Measurements from ENCODE around the gene CLSTN2.
A peak's percentile ranks its signal among the peaks of the same experiment; 100 is the strongest.

CLSTN2 gene

DNA sequence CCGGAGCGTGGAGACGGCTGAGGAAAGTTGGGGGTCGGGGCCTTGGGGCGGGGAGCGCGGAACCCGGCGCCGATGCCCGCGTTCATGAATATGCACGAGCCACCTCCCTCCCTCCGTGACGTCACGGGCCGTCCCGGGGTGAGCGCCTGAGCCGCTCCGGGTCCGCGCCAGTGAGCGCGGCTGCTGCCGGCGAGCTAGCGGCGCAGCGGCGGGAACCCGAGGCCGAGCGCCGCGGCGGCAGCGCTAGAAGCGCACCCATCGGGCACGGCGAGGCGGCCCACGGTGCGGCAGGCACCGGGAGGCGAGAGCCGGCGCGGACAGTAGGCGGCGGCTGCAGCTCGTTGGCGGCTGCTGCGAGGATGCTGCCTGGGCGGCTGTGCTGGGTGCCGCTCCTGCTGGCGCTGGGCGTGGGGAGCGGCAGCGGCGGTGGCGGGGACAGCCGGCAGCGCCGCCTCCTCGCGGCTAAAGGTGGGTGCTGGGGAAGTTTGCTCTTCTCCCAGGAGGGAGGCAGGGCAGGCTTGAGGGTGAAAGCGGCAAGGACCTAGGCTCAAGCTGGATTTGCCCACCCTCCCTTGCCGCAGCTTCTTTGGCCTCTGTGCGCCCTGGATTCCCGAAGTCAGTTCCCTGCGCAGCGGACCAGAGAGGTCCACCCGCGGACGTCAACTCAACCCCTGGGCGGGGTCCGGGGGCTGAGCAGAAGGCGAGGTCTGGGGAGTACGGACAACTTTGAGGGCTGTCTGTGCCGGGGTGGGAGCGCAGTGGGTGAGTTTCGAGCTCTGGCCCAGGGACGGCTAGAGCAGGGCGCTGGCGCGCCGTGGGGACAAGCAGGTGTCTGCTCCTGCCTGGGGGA is at the start of gene CLSTN2:
CLSTN2 (plus strand) TSS at position 170 of the 850 bp plus-strand sequence.
- no peak for DNase-seq

DNA sequence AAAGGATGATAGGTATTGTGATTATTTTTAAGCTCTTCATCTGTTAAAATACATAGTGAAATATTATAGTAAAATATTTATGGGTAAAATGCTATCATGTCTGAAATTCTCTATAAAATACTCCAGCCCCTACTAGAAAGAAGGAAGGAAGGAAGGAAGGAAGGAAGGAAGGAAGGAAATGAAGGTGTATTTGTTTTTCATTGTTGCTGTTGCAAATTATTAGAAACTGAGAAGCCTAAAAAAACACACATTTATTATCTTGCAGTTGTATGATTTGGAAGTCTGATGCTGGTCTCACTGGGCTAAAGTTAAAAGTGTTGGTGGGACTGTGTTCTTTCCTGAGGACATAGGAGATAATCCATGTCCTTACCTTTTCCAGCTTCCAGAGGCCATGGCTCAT is 47.6 kb upstream of the CLSTN2 start:
- DNase-seq: no peak

DNA sequence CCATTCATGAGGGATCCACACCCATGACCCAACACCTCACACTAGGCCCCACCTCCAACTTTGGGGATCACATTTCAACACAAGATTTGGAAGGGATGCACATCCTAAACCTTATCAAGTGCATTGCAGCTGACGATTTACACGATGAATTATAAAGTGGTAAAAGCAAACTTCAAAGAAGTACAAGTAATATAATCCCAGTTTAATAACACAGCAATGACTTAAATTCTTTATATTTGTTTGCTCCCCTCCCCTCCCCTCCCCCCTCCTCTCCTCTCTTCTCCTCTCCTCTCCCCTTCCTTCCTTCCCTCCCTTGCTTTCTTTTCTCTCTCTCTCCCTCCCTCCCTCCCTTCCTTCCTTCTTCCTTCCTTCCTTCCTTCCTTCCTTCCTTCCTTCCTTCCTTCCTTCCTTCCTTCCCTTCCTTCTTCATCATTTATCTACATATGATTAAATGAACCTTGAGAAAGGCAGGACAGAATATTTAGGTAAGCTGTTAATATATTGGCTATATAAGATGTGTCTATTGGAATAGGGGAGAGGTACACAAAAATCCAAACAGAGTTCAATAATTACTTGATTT is 46.3 kb upstream of the CLSTN2 start:
- no peak for DNase-seq

DNA sequence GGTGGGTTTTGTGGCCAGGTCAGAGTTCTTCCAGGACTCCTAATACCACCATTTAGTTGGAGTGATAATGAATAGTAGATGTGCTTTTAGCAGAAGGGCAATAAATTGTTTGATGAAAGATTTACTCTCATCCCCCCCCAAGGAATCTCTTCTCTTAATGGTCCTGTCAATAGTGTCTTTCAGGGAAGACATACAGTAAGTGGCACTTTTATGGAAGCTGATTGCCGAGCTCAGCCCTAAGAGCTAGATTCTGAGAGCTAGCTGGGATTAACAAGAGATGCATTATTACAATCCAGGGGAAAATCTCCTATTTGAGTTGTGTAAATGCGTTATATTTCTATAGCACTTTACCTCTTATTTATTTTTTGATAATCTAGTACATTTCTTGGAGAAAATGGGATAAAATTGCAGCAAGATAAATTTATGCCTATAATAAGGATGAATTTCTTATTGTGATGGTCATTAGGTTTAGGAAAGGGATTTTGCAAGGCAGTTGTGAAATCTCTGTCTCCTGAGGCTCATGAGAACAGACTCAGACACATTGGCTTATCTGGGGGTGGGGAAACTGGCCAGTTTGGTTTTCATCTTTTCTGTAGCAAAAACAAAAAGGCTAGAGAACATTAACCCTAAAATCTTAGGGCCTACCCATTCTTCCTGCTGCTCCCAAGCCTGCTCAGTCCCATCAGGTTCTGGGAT is 41.6 kb upstream of the CLSTN2 start:
- no peak for DNase-seq

DNA sequence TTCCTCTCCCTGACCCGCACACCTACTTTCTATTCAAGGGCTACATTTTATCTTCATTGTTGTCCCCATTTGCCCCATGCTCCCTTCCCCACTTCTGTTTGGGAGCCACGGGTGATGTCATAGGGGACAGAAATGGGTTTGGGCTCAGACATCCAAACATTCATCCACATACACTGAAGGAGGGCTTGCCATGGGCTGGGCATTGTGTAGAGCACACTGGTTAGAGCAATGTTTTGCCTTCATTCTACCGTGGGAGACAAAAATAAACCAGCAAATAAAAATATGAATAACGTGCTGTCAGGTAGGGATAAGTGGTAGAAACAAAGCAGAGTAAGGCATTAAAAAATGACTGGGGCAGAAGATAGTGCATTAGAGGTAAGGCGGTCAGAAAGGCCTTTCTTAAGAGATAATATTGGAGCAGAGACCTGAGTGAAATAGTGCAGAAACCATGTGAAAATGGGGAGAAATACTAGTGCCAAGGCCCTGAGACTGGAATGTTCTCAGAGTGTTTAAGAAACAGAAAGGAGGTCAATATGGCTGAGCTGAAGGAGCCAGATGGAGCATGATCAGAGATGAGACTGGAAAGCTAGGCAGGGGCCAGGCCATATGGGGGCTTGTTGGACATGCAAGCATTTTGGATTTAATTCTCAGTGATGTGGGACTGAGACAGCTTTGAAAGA is 40.9 kb upstream of the CLSTN2 start:
- no peak for DNase-seq

DNA sequence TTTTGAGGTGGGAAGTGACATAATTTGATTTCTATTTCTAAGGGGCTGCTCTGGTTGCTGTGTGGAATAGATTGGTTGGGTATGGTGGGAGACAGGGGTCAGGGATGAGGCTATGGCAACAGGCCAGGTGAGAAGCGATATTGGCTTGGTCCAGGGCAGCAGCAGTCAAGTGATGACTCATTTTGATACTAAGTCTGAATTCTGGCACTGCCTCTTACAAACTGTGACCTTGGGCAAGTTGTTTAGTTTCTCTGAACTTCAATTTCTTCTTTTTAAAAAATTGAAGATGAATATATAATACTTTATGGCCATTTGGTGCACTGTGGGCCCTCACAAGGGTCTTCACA is 40.4 kb upstream of the CLSTN2 start:
- DNase-seq: no peak

DNA sequence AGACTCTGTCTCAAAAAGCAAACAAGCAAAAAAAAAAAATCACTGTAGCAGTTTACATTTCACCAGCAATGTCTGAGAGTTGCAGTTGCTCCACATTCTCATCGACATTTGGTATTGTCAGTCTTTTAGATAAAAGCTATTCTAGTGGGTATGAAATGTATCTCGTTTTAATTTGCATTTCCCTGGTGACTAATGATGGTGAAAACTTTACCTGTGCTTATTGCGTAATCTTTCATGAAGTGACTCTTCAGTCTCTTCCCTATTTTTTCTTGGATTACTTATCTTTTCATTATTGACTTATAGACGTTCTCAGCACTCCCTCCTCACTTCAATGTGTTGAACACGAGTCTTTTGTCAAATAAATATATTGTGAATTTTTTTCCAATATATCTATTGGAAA is 37.2 kb upstream of the CLSTN2 start:
- no peak for DNase-seq

DNA sequence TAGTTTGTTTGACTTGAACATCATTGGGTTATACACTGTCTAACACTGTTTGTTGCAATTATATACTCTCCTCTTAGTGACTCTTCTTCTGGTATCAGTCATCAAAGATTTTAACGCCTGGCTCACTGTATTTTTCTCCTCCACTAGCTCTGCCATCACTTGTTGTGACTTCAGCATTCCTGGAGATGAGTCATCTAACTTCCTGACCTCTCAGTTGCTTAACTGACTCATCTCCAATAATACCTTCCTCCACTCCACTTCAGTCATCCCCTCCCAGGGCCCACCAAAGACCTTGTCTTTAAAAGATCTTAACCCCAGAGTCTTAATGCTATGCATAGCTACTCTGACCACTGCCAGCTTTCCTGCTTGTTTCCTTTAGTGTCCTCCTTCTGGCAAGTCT is 28.6 kb upstream of the CLSTN2 start:
- DNase-seq: no peak

DNA sequence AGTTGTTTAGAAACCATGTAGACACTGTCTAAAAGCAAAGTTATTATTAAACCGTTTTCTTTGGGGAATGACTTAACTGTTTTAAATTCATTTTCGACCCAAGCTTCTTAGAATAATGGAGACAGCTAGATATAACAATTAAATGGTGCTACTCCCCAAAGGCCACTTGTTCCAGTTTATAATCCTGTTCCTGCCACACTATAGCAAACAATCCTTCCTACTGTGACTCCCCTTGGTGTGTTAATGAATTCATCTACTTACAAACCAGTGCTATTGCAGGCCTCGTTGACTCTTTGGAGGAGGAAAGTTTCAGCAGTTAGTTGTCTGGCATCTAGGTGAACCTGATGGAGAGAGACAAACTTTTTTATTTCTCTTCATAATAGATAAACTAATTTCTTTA is 25.2 kb upstream of the CLSTN2 start:
- no peak for DNase-seq

DNA sequence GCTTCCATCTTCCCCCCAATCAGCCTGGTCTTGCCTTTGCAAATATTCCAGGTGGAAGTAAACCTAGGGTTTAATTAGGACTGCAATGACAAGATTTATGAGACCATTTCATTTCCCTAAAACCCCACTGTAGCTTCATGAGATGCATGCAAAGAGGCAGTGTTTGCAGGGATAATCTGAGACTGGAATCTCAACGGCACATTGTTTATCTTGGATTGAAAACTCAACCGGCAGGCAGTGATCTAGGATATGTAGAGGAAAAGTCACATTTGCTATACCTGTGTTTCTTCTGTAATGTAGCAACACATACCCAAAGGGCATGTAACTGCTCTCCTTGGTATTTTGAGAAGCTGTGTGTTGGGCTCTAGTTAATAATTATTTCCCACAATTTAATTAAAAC is 18.7 kb upstream of the CLSTN2 start:
- no peak for DNase-seq

DNA sequence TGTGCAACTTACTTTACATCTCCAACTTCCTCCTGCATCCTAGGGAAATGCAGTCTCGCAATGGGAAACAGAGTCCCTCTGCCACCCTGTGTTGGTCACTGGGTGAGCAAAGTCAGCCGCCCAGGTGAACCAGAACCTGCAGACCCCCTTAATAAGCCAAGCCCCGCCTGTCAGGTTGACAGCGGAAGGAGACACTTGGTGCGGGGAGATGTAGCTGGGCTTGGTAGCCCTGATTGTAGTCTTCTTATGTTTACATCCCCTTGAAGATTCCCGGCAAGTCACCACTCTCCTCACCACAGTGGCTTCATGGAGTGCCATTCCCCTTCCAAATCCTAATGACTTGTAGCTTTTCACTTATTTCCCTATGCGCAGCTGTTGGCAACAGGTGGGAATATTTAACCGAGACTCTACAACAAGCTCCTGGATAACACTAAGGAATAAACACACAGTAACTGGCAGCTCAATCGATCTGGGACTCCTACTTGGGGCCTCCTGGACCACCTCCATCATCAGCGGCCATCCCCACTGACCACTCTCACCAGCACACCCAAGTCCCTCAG is 17.7 kb upstream of the CLSTN2 start:
- no peak for DNase-seq

DNA sequence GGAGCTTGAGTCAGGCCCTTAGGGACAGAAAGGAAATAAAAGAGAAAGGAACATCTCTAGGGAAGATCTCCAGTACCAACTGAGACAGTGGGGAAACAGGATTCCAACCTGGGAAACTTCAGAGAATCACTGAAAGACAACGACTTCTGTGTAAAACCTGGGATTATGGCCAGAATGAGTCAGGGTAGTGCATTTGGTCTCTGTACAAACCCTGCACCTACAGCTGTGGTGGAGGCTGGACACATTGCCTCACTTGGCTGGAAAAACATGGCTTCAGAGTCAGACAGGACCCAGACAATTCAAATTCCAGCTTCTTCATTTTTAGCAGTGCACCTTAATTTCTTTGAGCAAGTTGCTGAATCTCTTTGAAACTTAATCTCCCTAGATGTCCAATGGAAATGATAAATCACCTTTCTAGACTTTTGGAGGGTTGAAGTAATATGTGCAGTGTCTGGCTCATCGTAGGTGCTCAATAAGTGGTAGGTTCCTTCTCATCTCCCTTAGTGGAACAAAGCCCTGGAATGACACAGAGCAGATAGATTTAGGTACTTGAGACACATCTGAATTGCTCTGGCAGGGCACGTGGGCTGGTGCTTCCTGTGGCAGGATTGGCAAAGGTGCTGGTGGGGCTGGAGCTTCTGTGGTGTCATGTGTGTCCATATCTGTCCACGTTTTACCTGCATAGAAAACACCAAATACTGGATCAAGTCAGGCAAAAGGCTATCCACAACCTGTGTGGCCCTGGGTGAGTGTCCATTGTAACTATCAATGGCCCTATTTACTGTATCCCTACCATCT is 6.1 kb upstream of the CLSTN2 start:
- DNase-seq: no peak

DNA sequence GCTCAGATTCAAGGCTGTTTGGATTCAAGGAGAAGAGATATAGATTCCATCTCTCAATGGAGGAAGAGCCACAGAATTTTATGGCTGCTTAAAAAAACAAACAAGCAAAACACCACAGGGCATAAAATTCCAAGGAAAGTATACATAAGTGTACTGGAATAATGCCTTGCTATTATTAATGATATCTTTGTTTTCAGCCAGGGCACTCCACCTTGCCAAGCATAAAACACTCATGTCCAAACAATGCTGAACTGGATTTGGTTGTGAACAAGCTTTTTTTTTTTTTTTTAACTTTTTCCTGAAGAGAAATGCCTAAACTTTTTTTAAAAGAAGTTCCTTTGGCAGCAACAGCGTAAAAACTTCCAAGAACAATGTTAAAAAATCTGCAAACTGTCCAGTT is 4.8 kb upstream of the CLSTN2 start:
- DNase-seq: no peak

DNA sequence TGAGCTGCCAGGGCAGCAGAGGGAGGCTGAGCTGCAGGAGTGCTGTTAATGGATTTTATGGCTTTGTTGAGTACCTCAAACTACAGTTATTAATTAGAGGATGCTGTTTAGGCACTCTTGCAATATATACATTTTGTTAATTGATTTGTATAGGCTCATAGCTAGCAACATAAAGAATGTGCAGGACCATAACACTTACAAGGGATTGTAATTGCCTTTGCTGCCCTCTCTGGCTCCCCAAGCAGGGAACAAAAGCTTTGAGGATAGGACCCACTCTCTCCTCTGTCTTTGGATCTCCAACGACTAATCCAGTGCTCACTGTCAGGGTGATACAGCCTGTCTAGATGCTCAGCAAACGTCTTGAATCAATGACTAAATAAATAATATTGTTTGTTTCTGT is 1.2 kb upstream of the CLSTN2 start:
- DNase-seq: no peak

DNA sequence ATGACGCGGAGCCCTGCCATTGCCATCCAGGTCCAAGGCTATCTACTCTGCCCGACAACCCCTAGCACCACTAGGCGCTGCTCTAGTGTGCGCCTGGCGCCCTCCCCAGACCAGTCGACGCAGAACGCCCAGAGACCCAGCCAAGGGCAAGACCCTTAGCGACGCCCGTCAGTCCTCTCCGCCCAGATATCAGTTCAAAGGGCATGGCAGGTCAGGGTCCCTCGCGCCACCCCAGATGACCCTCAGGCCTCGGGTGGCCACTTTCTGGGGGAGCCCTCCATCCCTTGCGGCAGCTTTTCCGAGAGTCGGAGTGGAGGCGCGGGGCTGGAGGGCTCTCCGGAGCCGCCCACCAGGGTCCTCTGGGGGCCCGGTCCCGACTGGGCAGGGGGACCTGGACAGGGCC is 371 bp upstream of the CLSTN2 start:
- no peak for DNase-seq

DNA sequence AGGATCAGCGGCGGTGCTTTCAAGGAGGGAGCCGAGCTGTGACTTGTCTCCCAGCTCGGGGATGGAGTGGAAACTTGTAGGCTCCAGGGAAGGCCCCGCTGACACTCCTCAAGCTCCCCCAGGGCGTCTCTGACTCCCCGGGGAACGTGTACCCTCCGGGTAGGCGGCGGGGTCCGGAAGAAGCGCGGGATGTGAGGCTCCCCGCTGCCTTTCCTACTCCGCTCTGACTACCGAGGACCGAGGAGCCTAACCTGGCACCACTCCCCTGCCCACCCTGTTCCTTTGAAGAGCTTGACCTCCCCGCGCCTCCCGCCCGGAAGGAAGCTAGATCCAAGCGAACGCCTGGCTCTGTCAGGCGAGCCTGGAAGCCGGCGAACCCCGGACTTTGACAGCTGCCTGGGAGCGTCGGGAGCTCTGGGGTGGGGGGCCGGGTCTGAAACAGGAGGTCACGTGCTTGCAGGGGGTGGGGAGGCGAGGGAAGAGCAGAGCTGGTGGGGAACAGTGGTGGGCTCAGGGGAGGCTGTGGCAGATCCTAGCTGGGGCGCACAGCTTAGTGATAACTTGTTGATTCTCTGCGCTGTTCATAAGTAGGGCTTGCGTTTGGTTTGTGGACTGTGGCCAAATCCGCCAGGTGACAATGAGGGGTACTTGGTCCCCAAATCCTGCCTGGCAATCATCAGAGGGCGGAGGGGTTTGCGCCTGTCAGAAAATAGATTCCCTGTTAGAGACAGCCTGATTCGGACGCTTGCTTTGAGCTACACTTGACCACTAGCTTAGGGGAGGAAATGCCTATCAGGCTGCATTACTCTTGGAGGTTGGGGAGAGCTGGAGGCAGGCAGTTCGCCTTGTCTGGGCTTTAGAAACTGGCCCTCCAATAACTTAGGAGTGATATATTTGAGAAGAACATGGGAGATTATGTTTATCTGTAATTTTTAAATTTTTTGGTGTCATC is 1.2 kb downstream of the CLSTN2 start:
- DNase-seq: no peak

DNA sequence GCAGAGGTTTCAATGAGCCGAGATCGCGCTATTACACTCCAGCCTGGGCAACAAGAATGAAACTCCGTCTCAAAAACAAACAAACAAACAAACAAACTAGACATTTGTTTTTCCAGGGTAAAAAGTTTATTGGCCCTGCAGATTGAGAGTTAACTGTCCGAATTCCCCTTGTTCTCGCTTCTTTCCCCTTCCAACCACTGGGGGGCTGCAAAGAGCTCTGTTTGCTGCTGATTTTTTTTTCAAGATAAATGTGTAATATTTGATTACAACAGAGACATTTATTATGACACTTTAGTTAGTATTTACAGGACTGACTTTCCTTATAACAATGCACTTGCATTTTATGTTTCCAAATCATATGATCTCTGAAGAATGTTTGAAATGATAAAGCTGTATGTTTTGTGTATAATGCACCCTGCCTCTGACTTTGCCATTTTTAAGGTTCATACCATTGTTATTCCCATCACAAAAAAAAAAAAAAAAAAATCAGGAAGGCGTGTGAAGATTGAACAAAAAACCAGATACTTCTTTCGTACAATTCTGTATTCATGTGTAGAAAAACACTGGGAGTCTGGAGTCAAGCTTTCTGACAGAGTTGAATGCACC is 2.8 kb downstream of the CLSTN2 start:
- DNase-seq: peak; percentile 59 to 61

DNA sequence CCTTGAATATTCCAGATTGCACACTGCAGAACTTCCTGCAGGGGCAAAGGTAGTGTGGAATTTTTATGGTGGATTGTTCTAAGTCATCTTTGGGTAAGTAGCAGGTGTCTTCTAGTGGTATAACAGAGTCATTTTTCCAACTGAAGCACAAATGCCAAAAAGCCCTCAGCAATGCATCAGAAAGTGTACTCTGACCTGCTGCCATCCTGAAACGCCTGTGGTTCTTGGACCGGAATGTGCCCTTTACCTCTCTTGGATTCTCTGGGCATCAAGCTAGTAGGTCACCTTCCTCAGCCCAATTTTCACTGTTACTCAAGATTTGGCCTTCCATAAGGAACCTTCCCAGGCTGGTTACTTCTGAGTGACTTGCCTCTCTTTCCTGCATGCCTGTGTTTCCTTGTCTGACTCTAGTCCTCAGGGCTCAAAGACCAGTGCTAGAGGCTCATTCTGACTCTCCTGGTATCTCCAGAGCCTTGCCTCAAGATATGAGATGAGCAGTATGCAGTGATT is 4.8 kb downstream of the CLSTN2 start:
- DNase-seq: no peak

DNA sequence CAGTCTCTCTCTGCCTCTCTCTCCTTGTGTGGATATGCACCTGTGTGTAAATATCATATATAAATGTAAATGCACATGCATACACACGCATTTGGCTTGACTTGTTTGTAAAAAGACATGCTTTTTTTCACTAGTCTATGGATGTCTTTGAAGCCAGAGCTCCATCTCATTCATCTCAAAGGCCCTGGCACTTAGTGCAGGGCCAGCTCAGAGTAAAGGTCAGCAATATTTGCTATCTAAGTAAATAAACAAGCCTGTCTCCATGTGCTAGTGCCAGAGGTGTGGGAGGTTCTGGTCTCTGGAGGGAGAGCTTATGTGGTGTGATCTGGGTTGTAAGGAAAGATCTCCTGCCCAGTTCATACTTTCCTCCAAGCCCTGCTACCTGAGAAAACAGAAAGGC is 5.6 kb downstream of the CLSTN2 start:
- DNase-seq: no peak

DNA sequence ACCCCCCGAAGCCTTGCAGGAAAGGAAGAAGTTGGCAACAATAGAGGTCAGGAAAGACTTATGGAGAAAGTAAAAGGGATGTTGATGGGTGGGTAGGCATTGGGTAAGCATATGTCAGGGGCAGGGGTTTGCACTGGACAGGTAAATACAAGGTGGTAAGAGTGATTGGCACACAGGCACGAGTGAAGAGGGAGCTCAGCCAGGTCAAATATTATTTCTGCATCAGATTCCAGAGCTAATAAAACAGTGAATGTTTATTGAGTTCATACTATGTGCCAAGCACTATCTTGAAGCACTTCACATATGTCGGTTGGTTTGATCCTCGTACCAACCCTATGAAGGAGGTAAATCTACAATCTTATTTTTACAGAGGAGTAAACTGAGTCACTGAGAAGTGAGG is 6.6 kb downstream of the CLSTN2 start:
- no peak for DNase-seq

Data from AML-193 (cell line).